GM18858 (cell line): ENCODE results near the gene TAS2R50.

Source experiments
- ATAC-seq: cut with Tn5 transposase; IDR thresholded peaks from one replicate; pipeline ENCODE4 v1.9.1; 2021; ENCODE audit not compliant: unreplicated experiment

TAS2R50 gene

DNA sequence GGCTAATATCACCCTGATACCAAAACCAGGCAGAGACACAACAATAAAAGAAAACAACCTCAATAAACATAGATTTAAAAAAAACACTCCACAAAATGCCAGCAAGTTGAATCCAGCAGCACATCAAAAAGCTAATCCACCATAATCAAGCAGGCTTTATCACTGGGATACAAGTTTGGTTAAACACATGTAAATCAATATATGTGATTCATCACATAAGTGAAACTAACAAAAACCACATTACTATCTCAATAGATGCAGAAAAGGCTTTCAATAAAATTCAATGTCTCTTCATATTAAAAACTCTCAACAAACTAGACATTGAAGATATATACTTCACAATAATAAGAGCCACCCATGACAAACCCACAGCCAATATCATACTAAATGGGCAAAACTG lies 30.6 kb downstream of the TAS2R50 start:
- no peak for ATAC-seq

DNA sequence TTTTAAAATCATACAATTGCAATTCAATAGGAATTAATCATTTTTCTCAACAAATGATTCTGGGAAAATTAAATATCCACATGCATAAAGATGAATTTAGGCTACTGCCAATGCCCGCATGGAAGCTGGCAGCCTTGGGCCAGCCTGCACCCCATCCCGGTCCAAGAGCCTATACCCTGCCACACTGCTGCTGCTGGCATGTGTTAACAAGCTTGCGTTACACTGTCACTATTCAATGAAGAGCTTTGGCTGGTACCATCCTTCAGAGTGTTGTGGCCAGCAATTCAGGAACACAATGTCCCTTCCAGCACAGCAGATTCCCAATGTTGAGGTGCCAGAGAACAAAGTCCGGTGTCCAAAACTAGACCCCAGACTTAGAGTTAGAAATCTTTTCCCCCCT lies 34.1 kb downstream of the TAS2R50 start:
- no peak for ATAC-seq

DNA sequence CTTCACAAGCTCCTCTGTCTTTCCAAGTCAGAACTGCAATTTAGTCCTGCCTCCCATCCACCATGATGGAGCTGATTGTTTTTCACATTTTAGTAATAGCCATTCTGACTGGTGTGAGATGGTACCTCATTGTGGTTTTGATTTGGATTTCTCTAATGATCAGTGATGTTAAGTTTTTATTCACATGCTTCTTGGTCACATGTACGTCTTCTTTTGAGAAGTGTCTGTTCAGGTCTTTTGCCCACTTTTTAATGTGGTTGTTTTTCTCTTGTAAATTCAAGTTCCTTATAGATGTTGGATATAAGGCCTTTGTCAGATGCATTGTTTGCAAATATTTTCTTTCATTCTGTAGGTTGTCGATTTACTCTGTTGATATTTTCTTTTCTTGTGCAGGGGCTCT lies 43.5 kb downstream of the TAS2R50 start:
- no peak for ATAC-seq

DNA sequence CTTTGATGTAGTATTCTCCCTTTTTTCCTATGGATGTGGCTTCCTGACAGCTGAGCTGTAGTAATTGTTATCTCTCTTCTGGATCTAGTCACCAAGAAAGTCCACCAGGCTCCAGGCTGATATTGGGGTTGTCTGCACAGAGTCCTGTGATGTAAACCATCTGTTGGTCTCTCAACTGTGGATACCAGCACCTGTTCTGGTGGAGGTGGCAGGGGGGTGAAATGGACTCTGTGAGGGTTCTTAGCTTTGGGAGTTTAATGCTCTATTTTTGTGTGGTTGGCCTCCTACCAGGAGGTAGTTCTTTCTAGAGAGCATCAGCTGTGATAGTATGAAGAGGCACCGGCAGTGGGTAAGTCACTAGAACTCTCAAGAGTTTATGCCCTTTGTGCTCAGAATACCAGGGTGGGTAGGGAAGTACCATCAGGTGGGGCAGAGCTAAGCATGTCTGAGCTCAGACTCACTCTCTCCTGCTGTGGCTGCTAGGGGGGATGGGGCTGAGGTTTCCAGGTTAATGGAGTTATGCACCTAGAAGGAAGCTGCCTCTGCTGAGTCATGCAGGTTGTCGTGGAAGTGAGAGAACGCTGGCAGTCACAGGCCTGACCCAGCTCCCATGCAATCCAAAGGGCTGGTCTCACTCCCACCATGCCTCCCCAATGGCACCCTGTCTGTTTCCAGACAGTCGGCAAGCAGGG lies 44.6 kb downstream of the TAS2R50 start:
- no peak for ATAC-seq

- ATAC-seq, result no peak
These were observed 45.3 kb downstream of the TAS2R50 start for GRCh38 chr12:10941369-10941768.

- ATAC-seq, result no peak
These were observed 46.3 kb downstream of the TAS2R50 start for GRCh38 chr12:10940389-10940788.

GRCh38 chr12:10939163-10939562 lies 47.5 kb downstream of the TAS2R50 start, which contains the start of gene TAS2R14:
TSS of gene TAS2R14 (minus strand) at chr12:10939263. CDS start at chr12:10939207, 56 bp downstream.
- ATAC-seq, result no peak

DNA sequence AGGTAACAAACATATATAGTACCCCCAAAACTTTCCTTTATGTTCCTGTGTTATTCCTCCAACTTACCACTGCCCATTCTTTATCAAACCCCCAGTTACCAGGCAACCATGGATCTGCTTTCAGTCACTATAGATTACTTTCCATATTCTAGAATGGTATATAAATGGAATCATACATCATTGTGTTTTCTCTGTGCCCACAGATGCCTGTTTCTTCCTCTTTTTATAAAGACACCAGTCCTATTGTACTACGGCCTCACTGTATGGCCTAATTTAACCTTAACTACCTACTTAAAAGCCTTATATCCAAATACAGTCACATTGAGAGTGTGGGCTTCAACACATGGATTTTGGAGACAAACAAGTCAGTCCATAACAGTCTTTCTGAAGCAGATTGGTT lies 50.2 kb downstream of the TAS2R50 start:
- ATAC-seq, result no peak
